HL-60 (cell line): ENCODE measurements around the gene TAS2R1.

Experiments used
- DNase-seq, 2 experiments: peaks; one replicate each; pipeline ENCODE4 v3.0.0-alpha.2; 2010 to 2020; ENCODE audit warnings: low read depth in 1 of 2, low spot score in 1 of 2
- H3K27ac ChIP-seq: fragments of 250-450 bp; sonication (Bioruptor Pico); replicated peaks from 2 replicates; pipeline ENCODE4 v1.5.1; 2020; ENCODE audit warnings: mild to moderate bottlenecking, moderate library complexity
- H3K27me3 ChIP-seq: fragments of 250-450 bp; sonication (Bioruptor Pico); 2 replicates; pipeline ENCODE4 v1.5.1; 2021; ENCODE audit warnings: mild to moderate bottlenecking, moderate library complexity; ENCODE audit not compliant: insufficient read depth, poor library complexity, severe bottlenecking
- H3K4me3 ChIP-seq: replicated peaks from 2 replicates; pipeline ENCODE4 v1.5.1; 2011; ENCODE audit warnings: mild to moderate bottlenecking, control low read depth, low read length; ENCODE audit not compliant: insufficient read depth
- CTCF ChIP-seq: IDR thresholded peaks from one replicate; pipeline ENCODE4 v1.5.1; 2011; ENCODE audit warnings: low read length, control low read depth, inconsistent platforms; ENCODE audit not compliant: insufficient read depth
- GABPA ChIP-seq: IDR thresholded peaks from 2 replicates; pipeline ENCODE4 v1.6.1; 2012; ENCODE audit warnings: low read depth
- POLR2AphosphoS5 ChIP-seq: IDR thresholded peaks from 2 replicates; pipeline ENCODE4 v1.6.1; 2012; ENCODE audit warnings: low read depth
- SPI1 ChIP-seq: IDR thresholded peaks from 2 replicates; pipeline ENCODE4 v1.6.1; 2012; ENCODE audit warnings: low read depth, mild to moderate bottlenecking, borderline replicate concordance
- TF ChIP-seq, protein P1 (sequence below): IDR thresholded peaks from 2 replicates; pipeline ENCODE4 v1.6.1; 2012; ENCODE audit warnings: low read depth; ENCODE audit not compliant: insufficient replicate concordance

The TAS2R1 gene

GRCh38 chr5:9608093-9608492, 22.1 kb downstream of the TAS2R1 start:
- no peak overlapping the region for H3K4me3 ChIP-seq
- H3K27me3 ChIP-seq = no peaks in the 10 kb centered on the region
- TF ChIP-seq POLR2AphosphoS5 = no peak
- TF ChIP-seq CTCF = no peak
- TF ChIP-seq, protein P1, sequence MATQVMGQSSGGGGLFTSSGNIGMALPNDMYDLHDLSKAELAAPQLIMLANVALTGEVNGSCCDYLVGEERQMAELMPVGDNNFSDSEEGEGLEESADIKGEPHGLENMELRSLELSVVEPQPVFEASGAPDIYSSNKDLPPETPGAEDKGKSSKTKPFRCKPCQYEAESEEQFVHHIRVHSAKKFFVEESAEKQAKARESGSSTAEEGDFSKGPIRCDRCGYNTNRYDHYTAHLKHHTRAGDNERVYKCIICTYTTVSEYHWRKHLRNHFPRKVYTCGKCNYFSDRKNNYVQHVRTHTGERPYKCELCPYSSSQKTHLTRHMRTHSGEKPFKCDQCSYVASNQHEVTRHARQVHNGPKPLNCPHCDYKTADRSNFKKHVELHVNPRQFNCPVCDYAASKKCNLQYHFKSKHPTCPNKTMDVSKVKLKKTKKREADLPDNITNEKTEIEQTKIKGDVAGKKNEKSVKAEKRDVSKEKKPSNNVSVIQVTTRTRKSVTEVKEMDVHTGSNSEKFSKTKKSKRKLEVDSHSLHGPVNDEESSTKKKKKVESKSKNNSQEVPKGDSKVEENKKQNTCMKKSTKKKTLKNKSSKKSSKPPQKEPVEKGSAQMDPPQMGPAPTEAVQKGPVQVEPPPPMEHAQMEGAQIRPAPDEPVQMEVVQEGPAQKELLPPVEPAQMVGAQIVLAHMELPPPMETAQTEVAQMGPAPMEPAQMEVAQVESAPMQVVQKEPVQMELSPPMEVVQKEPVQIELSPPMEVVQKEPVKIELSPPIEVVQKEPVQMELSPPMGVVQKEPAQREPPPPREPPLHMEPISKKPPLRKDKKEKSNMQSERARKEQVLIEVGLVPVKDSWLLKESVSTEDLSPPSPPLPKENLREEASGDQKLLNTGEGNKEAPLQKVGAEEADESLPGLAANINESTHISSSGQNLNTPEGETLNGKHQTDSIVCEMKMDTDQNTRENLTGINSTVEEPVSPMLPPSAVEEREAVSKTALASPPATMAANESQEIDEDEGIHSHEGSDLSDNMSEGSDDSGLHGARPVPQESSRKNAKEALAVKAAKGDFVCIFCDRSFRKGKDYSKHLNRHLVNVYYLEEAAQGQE = no peak
- TF ChIP-seq SPI1 = no peak
- no peak for TF ChIP-seq GABPA
- H3K27ac ChIP-seq = no peak overlapping the region
- no peak for DNase-seq

- no peak for TF ChIP-seq CTCF
- TF ChIP-seq, protein P1 = no peak
- TF ChIP-seq GABPA = no peak
- no peak for TF ChIP-seq POLR2AphosphoS5
- TF ChIP-seq SPI1 = no peak
- no peak overlapping the region for H3K27ac ChIP-seq
- no peaks in the 10 kb centered on the region for H3K27me3 ChIP-seq
- no peak overlapping the region for H3K4me3 ChIP-seq
- no peak for DNase-seq
Measured at GRCh38 chr5:9605041-9605838, 24.9 kb downstream of the TAS2R1 start.

GRCh38 chr5:9604416-9604815, 25.7 kb downstream of the TAS2R1 start:
- DNase-seq = no peak
- Histone ChIP-seq H3K27ac (no peak overlapping the region), H3K4me3 (no peak overlapping the region), H3K27me3 (no peaks in the 10 kb centered on the region)
- no peak for TF ChIP-seq CTCF
- no peak for TF ChIP-seq GABPA
- TF ChIP-seq SPI1 = no peak
- no peak for TF ChIP-seq POLR2AphosphoS5
- TF ChIP-seq, protein P1 = no peak
